Activated T-helper 9 cell treated with anti-CD3 and anti-CD28 coated beads, Interleukin-2, amount 50 U/mL, for 16 hours (primary cell): ENCODE data around the gene MINDY4.

Experiments
- DNase-seq: peaks from one replicate; pipeline ENCODE4 v3.0.0-alpha.2; 2020; ENCODE audit warnings: low read depth

Gene MINDY4

GRCh38 chr7:30743371-30744074 lies 27.7 kb upstream of the MINDY4 start:
- no peak for DNase-seq

GRCh38 chr7:30744075-30744417 lies 27.2 kb upstream of the MINDY4 start:
- no peak for DNase-seq

- no peak for DNase-seq
Observed at GRCh38 chr7:30745261-30745941, 25.8 kb upstream of the MINDY4 start.

GRCh38 chr7:30750010-30750409 lies 21.2 kb upstream of the MINDY4 start:
- no peak for DNase-seq

- DNase-seq: no peak
Observed at GRCh38 chr7:30750683-30751650, 20.2 kb upstream of the MINDY4 start.

- no peak for DNase-seq
Observed at GRCh38 chr7:30751696-30752273, 19.4 kb upstream of the MINDY4 start, which contains the start of gene INMT. Gene INMT, plus strand, starts transcription at chr7:30752135. Its CDS starts 16 bp downstream, at chr7:30752151.

GRCh38 chr7:30752484-30752883 lies 18.7 kb upstream of the MINDY4 start:
- DNase-seq: no peak

GRCh38 chr7:30752979-30753378 lies 18.2 kb upstream of the MINDY4 start:
- no peak for DNase-seq

GRCh38 chr7:30754315-30754877 lies 16.8 kb upstream of the MINDY4 start:
- DNase-seq: no peak

- DNase-seq: no peak
Observed at GRCh38 chr7:30755384-30756154, 15.6 kb upstream of the MINDY4 start.

GRCh38 chr7:30757342-30757692 lies 13.9 kb upstream of the MINDY4 start:
- no peak for DNase-seq

GRCh38 chr7:30760514-30761213 lies 10.6 kb upstream of the MINDY4 start:
- no peak for DNase-seq

- DNase-seq: no peak
Observed at GRCh38 chr7:30761214-30762156, 9.7 kb upstream of the MINDY4 start.

GRCh38 chr7:30764030-30764975 lies 6.9 kb upstream of the MINDY4 start:
- DNase-seq: no peak

- no peak for DNase-seq
Observed at GRCh38 chr7:30765408-30765807, 5.8 kb upstream of the MINDY4 start.

GRCh38 chr7:30770845-30771173 lies 408 bp upstream of the MINDY4 start:
- no peak for DNase-seq

GRCh38 chr7:30771880-30772425 lies 736 bp downstream of the MINDY4 start:
- DNase-seq: no peak

GRCh38 chr7:30772984-30773383 lies 1.8 kb downstream of the MINDY4 start:
- DNase-seq: no peak
